HG02970 (cell line): ENCODE results near the gene MYO7A.

Experiments used
- ATAC-seq: cut with Tn5 transposase; IDR thresholded peaks from one replicate; pipeline ENCODE4 v1.9.1; 2021; ENCODE audit warnings: mild to moderate bottlenecking, moderate library complexity, moderate number of reproducible peaks; ENCODE audit not compliant: unreplicated experiment, low FRiP score

Gene MYO7A

GRCh38 chr11:77110836-77111235, 17.2 kb upstream of the MYO7A start:
- ATAC-seq: no peak

- ATAC-seq: no peak
These were observed 16.8 kb upstream of the MYO7A start for GRCh38 chr11:77111277-77111676.

- no peak for ATAC-seq
These were observed 16.1 kb upstream of the MYO7A start for GRCh38 chr11:77111946-77112345.

- ATAC-seq: no peak
These were observed 15.2 kb upstream of the MYO7A start for GRCh38 chr11:77112641-77113381.

GRCh38 chr11:77113382-77114088, 14.5 kb upstream of the MYO7A start:
- ATAC-seq: no peak

- ATAC-seq: no peak
These were observed 14.0 kb upstream of the MYO7A start for GRCh38 chr11:77114089-77114463.

GRCh38 chr11:77115181-77115611, 12.8 kb upstream of the MYO7A start:
- ATAC-seq: no peak

GRCh38 chr11:77115956-77116355, 12.1 kb upstream of the MYO7A start:
- no peak for ATAC-seq

- ATAC-seq: no peak
These were observed 10.6 kb upstream of the MYO7A start for GRCh38 chr11:77117492-77117891.

GRCh38 chr11:77118086-77118485, 10.0 kb upstream of the MYO7A start:
- no peak for ATAC-seq

GRCh38 chr11:77118971-77119370, 9.1 kb upstream of the MYO7A start:
- ATAC-seq: no peak

GRCh38 chr11:77119531-77119936, 8.5 kb upstream of the MYO7A start:
- no peak for ATAC-seq

GRCh38 chr11:77120571-77120970, 7.5 kb upstream of the MYO7A start:
- ATAC-seq: no peak

- ATAC-seq: no peak
These were observed 6.9 kb upstream of the MYO7A start for GRCh38 chr11:77121096-77121640.

- no peak for ATAC-seq
These were observed 6.0 kb upstream of the MYO7A start for GRCh38 chr11:77121876-77122575.

GRCh38 chr11:77122576-77123212, 5.4 kb upstream of the MYO7A start:
- ATAC-seq: no peak

GRCh38 chr11:77123591-77123990, 4.5 kb upstream of the MYO7A start:
- ATAC-seq: no peak

GRCh38 chr11:77124041-77124440, 4.0 kb upstream of the MYO7A start:
- no peak for ATAC-seq

GRCh38 chr11:77124488-77124887, 3.6 kb upstream of the MYO7A start:
- ATAC-seq: no peak

- ATAC-seq: no peak
These were observed 2.9 kb upstream of the MYO7A start for GRCh38 chr11:77125191-77125590.

GRCh38 chr11:77125695-77126094, 2.4 kb upstream of the MYO7A start:
- ATAC-seq: no peak
